GM18861 (cell line): ENCODE results near the gene KLHL4.
"Not testable (repeated sequence)": the region's sequence is repeated elsewhere in the genome, so short reads cannot be mapped to it uniquely, and the experiment has no call there.

Experiments
- ATAC-seq: cut with Tn5 transposase; IDR thresholded peaks from one replicate; pipeline ENCODE4 v1.9.1; 2021; ENCODE audit not compliant: unreplicated experiment

Gene KLHL4

DNA sequence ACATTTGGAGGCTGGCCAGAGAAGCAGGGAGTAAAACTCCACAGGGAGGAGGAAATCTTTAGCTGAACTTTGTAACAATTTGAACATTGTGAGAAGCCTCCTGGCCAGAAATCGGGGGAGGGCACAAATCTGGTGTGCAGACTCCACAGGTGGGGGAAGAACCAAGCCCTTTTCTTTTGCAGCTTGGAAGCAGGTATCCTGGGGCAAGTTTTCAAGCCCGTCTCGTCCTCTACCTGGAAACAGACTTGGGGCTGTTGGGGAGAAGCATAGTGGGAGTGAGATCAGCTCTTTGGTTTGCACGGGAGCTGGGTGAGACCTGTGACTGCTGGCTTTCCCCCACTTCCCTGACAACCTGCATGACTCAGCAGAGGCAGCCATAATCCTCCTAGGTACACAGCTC lies 123.8 kb downstream of the KLHL4 start:
- ATAC-seq = not testable (repeated sequence)

DNA sequence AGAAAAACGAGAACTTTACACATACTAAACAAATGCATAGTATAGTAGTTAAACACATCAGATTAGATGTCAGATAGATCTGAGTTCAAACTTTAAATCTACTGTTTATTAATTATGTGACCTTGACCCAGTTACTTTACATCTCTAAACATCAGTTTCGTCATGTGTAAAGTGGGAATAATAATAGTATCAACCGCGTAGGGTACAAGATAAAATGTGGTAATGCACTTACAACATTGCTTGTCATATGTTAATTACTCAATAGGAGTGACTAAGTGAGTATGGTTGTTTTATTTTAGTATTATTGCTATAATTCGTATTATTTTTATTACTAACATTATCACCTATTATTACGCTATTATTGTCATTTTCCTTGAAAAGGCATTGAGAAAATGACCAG lies 144.2 kb downstream of the KLHL4 start:
- no peak for ATAC-seq

DNA sequence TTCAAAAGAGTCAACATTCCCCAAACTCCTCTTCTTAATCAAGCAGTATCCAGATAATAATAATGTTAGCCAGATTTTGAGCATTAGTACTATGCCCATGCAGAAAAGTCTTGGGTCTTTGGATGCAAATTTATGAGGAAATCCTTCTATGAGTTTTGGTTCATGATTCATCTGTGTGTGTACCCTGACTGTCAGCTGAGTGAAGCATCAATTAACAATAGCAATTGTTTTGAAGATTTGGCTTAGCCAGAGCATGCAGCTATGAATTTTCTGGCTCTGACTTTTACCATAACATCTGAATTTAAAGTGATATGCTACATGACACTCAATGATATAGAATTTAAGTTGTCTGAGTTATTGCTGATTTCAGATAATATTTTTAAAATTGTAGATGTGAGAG lies 145.8 kb downstream of the KLHL4 start:
- ATAC-seq = no peak

DNA sequence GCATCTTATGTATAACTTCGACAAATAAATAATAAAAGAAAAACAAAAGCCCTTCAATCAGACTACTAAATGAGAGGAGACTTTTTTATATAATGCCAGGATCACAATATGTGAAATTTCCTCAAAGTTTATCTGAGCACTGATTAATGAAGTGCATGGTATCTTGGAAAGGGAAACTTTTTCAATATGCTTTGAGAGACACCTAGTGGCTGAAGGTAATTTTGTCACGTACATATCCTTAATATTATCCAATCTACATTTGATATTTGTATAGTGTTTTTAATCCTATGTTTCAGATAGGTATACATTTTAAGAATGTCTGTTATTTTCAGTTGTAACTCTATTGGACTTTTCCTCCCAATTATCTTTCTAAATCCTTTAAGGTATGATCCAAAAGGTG lies 146.8 kb downstream of the KLHL4 start:
- ATAC-seq = no peak

DNA sequence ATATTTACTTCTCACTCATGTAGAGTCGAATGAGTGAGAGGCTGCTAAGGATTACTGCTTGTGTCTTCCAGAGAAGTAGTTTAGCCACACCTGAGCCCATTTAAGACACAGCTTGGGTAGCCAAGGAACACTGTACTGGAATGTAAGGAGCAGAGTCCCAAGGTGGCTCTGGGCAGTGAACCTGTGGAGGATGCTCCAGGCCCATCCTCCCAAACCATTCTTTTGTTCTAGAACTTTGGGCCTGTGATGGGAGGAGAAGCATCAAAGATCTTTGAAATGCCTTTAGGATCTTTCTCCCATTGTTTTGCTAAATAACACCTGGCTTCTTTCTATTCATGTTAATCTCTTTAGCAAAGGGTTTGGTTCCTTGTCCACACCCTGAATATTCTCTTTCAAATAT lies 162.2 kb downstream of the KLHL4 start:
- no peak for ATAC-seq

DNA sequence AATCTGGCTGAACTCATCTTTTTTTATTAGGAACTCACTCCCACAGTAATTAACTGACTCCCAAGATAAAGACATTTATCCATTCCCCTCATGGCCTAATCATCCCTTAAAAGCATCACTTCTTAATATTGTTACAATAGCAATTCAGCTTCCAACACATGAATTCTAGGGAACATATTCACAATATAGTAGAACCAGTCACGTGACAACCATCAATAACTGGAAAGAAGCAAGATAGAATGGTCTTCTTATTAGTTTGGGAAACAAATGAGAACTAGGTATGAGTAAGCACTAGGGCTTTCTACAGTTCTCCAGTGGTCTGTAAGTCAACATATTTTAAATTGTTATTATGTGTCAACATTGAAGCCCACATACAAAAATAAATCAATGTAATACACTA lies 170.1 kb downstream of the KLHL4 start:
- no peak for ATAC-seq

DNA sequence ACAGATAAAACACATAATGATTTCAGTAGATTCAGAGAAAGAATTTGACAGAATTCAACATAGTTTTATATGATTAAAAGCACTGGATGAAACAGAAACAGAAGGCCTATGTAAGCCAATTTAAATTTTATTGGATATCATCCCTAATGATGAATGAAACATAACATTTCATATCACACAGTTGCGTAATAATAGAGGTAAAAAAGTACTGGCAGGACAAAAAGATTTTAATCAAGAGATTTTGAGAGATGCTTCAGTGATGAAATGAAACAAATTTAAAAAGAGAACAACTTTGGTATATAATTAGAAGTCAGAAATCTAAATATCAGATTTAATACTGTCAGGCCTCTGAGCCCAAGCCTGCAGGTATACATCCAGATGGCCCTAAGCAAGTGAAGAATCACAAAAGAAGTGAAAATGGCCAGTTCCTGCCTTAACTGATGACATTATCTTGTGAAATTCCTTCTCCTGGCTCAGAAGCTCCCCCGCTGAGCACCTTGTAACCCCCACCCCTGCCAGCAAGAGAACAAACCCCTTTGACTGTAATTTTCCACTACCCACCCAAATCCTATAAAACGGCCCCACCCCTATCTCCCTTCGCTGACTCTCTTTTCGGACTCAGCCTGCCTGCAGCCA lies 170.6 kb downstream of the KLHL4 start:
- ATAC-seq = not testable (repeated sequence)

DNA sequence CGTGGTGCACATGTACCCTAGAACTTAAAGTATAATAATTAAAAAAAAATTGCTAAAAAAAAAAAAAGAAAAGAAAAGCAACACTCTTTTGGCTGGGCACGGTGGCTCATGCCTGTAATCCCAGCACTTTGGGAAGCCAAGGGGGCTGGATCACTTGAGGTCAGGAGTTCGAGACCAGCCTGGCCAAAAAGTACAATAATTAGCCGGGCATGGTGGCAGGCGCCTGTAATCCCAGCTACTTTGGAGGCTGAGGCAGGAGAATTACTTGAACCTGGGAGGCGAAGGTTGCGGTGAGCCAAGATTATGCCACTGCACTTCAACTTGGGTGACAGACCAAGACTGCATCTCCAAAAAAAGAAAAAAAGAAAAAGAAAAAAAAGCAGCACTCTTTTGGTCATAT lies 171.6 kb downstream of the KLHL4 start:
- not testable (repeated sequence) for ATAC-seq

DNA sequence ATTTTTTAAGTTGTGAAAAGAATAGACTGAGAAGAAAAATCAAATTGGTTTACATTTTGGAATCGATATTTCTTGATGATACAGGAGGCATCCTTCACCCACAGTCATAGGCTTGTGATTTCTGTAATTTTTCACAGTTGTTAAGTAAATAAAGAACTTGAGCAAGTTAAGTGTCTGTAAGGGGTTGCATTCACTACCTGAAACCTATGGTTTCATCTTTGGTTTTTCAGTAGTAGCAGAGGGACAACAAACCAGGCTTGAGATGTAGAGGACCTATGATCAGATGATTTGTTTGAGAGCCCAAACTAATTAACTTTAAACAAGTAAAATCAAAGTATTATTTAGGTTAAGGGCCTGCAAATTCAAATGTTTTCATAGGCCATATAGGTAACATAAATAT lies 175.6 kb downstream of the KLHL4 start:
- no peak for ATAC-seq

DNA sequence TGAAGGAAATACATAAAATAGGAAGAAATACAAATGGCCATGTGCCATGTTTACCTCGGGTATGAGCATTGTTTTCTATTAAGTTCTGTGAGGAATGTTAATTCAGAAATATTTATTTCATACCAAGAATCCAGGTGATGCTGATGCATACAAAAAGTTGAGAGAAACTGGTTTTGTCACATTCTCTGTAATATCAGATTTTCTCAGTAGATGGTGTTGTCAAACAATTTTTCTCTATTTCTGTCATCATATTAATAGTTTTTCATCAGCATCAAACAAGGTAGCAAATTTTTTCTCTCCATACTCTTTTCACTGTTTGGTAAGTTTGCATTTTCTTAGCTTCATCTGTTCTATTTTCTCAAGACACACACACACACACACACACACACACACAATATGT lies 179.8 kb downstream of the KLHL4 start:
- no peak for ATAC-seq

DNA sequence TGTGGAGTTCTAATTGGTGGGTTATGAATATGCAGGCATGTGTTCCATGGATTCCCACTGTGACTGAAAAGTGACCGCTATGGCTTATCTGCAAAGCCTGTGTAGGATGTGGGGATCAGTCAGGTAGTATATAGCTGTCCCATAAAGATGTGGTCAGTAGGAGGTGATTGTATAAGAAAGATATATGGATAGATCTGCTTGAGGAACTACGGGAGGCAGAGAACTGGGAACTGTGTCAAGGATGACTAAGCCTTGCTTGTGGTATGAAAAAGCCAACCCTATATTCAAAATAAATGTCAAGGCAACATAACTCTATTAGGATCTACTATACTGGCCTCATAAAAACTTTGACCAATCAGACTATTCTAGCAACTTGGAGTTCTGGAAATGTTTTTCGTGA lies 185.2 kb downstream of the KLHL4 start:
- no peak for ATAC-seq

DNA sequence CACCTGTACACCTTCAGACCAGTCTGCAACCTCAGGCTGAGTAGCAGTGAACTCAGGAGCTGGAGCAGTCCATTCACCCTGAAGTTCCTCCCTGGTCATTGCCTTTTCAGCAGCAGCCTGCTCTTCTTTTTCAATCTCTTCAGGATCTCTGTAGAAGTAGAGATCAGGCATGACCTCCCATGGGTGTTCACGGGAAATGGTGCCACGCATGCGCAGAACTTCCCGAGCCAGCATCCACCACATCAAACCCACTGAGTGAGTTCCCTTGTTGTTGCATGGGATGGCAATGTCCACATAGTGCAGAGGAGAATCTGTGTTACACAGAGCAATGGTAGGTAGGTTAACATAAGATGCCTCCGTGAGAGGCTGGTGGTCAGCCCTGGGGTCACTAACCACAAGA lies 185.9 kb downstream of the KLHL4 start:
- ATAC-seq = not testable (repeated sequence)

DNA sequence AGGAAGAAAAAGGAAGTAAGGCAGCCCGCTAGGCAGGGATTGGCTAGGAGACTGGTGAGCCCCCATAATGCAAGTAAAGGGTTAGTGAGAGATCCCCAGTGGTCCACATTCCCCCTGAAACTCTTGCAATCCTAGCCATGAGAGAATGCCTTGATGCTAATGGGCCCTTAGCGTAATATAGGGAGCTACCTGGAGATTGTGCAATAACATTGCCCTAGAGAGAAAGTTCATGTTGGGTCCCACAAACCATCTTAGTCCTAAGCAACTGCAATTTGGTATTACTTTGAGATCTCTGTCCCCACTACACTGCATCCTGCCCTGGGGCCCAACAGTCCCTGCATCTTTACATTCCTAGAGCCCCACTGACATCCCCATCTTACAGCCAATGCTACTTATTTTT lies 188.5 kb downstream of the KLHL4 start:
- ATAC-seq = no peak

DNA sequence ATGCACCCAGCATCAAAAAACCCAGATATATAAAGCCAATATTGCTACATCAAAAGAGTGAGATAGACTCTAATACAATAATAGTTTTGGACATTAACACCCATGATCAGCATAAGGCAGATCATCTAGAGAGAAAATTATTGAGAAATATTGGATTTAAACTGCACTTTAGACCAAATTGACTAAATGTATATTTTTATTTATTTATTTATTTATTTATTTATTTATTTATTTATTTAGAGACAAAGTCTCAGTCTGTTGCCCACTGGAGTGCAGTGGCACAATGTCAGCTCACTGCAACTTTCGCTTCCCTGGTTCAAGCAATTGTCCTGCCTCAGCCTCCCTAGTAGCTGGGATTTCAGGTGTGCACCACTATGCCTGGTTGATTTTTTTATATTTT lies 193.0 kb downstream of the KLHL4 start:
- ATAC-seq = no peak
